A549 treated with GW870086 at 1 μM for 4 hours (cell line): ENCODE data around the gene KLK12. TPM values are rescaled to one million over a fixed set of nuclear protein-coding genes. Genes with fewer than 3 reads are reported as not detected.

Experiments
- total RNA-seq: library from RNA; stranded (reverse); fragments of 200-300 nt; extraction: Qiagen RNA extraction; gene quantifications from 5 replicates; pipeline ENCODE4 v1.2.3, GENCODE V29; 2022; ENCODE audit warnings: low read depth

KLK12 gene, protein sequence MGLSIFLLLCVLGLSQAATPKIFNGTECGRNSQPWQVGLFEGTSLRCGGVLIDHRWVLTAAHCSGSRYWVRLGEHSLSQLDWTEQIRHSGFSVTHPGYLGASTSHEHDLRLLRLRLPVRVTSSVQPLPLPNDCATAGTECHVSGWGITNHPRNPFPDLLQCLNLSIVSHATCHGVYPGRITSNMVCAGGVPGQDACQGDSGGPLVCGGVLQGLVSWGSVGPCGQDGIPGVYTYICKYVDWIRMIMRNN
- total RNA-seq, result not detected in 5 replicates

DNA sequence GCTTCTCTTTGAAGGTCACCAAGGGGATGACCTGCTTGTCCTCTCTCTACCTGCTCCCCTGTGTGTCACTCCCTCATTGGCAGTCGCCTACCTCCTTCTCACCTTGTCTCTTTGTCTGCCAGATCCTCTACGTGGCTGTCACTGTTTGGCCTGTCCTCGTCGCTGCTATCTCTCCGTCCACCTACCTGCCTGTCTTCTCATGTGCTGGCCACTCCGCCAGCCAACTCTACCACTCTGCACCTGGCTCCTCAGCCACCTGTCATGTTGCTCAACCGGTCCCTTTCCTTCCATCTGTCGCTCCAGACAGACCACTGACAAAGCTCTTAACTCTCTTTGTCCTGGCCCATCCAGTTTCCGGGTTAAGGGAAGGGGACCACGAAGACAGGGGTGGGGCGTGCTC is at the start of gene KLK12:
Gene KLK12, minus strand, starts transcription at position 299 of the 400 bp plus-strand sequence. CDS start 381 bp downstream, outside the sequence.

DNA sequence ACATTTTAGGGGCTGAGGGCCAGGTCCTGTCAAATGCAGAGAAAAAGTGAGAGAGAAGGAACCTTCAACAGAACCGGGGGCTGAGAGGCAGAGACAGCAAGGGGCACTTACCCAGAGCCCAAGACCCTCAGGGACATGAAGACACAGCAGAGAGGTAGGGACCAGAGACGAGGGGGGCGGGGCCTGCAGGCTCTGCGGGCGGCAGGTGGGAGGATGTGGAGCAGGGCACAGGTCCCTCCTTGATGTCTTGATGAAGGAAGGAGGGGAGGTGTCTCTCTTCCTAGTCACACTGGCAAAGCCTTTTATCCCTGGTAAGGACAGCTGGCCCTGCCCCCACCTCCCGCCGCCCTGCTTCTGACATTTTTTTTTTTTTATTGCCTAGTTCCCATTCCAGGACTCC is 47.8 kb upstream of the KLK12 start, which contains the start of gene KLK14:
Gene KLK14, minus strand, starts transcription at position 277 of the 400 bp plus-strand sequence. Its CDS starts 273 bp downstream, at position 4.

DNA sequence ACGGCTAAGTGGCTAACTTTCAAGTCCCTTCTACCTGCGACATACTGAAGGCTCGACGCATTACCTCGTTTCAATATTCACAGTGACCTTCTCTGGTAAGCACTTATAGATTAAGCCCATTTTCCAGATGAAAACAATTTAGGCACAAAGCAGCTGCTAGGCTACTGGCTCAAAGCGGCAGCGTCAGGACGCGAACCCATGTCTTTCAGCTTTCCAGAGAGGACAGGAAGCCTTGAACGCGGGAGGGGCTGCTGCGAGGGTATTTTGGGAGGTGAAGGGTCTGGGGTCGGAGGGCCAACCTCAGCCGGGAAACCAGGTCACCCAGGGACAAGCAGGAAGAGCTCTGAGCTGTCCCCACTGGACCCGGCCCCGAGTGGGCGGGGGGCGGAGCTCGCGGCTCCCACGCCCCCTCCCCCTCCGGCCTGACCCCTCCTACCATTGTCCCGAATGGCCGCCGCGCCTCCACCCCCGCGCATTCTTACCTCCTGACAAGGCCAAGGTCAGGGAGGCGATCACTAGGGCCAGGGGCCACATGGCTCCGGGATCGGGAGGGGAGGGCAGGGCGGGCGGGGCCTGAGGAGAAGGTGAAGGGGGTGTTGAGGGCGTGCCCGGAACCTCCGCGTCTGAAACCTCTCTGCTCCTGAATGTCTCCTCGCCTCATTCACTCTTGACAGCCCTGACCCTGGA is 29.9 kb upstream of the KLK12 start, which contains the start of gene KLK13:
Gene KLK13, minus strand, starts transcription at position 559 of the 687 bp plus-strand sequence. Its CDS starts 25 bp downstream, at position 534.

DNA sequence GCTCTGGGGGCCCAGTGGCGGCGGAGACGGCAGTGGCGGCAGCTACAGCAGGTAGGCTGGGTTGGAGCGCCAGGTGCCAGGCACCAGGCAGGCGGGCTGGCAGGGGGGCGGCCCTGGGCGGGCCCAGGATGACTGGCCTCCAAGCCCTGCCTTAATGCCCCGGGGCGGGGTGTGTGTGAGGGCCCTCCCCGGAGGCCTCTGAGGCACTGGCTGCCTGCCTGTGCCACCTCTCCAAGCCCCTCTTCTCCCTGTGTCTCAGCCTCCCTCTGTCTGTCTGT is 8.3 kb downstream of the KLK12 start, which contains the start of gene KLK11:
Gene KLK11, minus strand, starts transcription at position 63 of the 278 bp plus-strand sequence. CDS start 985 bp downstream, outside the sequence.

DNA sequence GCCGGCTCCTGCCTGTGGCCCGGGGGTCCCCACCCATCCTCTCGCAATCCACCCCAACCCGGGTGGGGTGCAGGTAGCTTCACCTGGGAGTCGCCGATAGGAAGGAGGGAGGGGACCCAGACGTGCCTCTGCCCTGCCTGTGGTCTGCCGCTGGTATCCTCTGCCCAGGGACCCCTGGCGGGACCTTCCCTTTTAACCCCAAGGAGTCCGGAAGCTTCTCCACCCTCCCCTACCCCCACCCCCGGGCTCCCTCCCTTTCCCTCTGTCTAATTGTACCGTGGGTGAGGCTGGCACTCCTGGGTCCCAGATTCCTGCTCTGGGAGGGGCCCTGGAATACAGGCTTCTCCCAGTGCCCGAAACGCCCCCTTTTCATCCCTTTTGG is 15.3 kb downstream of the KLK12 start, which contains the start of gene KLK10:
Gene KLK10, minus strand, starts transcription at position 166 of the 382 bp plus-strand sequence. CDS start 579 bp downstream, outside the sequence.

DNA sequence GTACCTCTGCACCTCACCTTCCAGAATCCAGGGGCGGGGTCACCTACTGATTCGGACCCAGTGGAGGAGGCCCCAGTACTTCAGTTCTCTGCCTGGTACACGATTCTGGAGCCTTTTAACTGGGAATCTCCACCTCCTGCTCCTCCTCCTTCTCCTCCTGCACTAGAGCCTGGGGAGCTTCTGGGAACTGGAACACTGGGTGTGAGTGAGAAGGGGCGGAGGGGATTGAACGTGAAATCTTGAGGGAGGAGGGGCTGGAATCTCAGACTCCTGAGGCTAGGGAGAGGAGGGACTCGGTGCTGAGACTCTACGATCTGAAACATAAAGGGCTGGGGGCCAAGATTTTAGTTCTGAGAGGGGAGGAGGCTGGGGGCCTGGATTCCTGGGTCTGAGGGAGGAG is 33.3 kb downstream of the KLK12 start, which contains the start of gene KLK8:
Gene KLK8, minus strand, starts transcription at position 90 of the 400 bp plus-strand sequence. CDS start 437 bp downstream, outside the sequence.

DNA sequence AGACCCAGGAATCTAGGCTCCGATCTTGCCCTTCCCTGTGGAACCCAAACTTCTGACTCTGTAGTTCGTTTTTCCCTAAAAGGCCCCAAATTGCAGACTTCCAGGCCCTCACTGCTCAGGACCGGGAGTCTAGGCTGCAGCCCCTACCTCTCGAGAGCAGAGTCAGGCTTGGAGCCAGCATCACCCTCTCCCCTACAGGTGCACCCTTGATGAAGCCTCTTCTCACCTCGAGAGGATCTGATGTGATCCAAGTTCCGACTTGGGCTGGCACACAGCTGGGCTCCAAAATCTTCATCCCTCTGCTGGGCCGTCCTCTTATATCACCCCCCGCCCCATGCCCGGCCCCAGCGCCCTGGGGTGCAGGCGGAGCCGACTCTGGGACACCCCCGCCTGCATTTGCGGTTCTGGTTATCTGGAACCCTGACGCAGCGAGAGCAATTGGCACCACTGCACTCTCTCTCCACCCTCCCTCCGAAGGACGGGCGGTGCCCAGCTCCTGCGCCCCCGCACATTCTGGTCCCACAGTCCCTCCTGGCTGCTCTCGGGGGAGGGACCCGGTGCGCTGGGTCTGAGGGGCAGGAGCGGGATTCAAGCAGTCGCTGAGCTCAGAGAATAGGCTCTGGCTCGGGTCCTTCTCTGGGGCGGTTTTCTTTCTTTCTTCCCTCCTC is 51.0 kb downstream of the KLK12 start, which contains the start of gene KLK7:
Gene KLK7, minus strand, starts transcription at position 293 of the 668 bp plus-strand sequence. CDS start 1,518 bp downstream, outside the sequence.

Other genes starting within 250 kb of the KLK12 start
- not detected in 5 replicates for gene ACP4, start 244.6 kb downstream of the KLK12 start, total RNA-seq
- 0.16 to 0.46 TPM (median 0.17 TPM) in 3 of 5 replicates, not detected in the others for gene KLK1, start 211.2 kb downstream of the KLK12 start, total RNA-seq
- not detected in 5 replicates for gene KLK15, start 201.4 kb downstream of the KLK12 start, total RNA-seq
- 0.17 TPM in 1 of 5 replicates, not detected in the others for gene KLK3, start 180.1 kb downstream of the KLK12 start, total RNA-seq
- 0.14 to 0.17 TPM in 2 of 5 replicates, not detected in the others for gene KLK2, start 161.6 kb downstream of the KLK12 start, total RNA-seq
- gene KLK4, start 123.6 kb downstream of the KLK12 start, total RNA-seq, result 0.19 to 0.61 TPM (median 0.43 TPM) in 3 of 5 replicates, not detected in the others
- gene KLK5, start 82.0 kb downstream of the KLK12 start, total RNA-seq, result 0.09 TPM in 1 of 5 replicates, not detected in the others
- gene KLK6, start 65.4 kb downstream of the KLK12 start, total RNA-seq, result 0.15 to 1.5 TPM (median 0.28 TPM) in 5 replicates
- not detected in 5 replicates for gene KLK7, start 51.1 kb downstream of the KLK12 start, total RNA-seq
- not detected in 5 replicates for gene KLK8, start 33.4 kb downstream of the KLK12 start, total RNA-seq
- 0.32 to 0.98 TPM (median 0.45 TPM) in 5 replicates for gene KLK10, start 15.3 kb downstream of the KLK12 start, total RNA-seq
- gene KLK11, start 8.4 kb downstream of the KLK12 start, total RNA-seq, result 0.63 TPM in 1 of 5 replicates, not detected in the others
- gene KLK13, start 30.1 kb upstream of the KLK12 start, total RNA-seq, result 0.18 TPM in 1 of 5 replicates, not detected in the others
- gene KLK14, start 47.9 kb upstream of the KLK12 start, total RNA-seq, result 0.32 to 0.71 TPM (median 0.42 TPM) in 5 replicates
- 5.9 to 14.1 TPM (median 13.1 TPM) in 5 replicates for gene CTU1, start 73.4 kb upstream of the KLK12 start, total RNA-seq
- 0.06 to 0.08 TPM in 2 of 5 replicates, not detected in the others for gene SIGLEC9, start 89.9 kb upstream of the KLK12 start, total RNA-seq
- not detected in 5 replicates for gene SIGLEC7, start 107.3 kb upstream of the KLK12 start, total RNA-seq
- not detected in 5 replicates for gene CD33, start 190.1 kb upstream of the KLK12 start, total RNA-seq
- not detected in 5 replicates for gene SIGLECL1, start 216.1 kb upstream of the KLK12 start, total RNA-seq